GM12801 (cell line): ENCODE measurements around the gene LTBP2.

Source experiments
- CTCF ChIP-seq: IDR thresholded peaks from one replicate; pipeline ENCODE4 v1.5.1; 2011; ENCODE audit warnings: control low read depth; ENCODE audit not compliant: insufficient read length; ENCODE audit errors: extremely low read depth

The LTBP2 gene

GRCh38 chr14:74585406-74586335, 26.4 kb downstream of the LTBP2 start:
- TF ChIP-seq CTCF, result no peak

GRCh38 chr14:74584951-74585350, 27.1 kb downstream of the LTBP2 start:
- TF ChIP-seq CTCF, result no peak

- no peak for TF ChIP-seq CTCF
Observed at GRCh38 chr14:74583689-74584434, 28.2 kb downstream of the LTBP2 start.

- TF ChIP-seq CTCF, result no peak
Observed at GRCh38 chr14:74582910-74583581, 29.0 kb downstream of the LTBP2 start.

- TF ChIP-seq CTCF, result no peak
Observed at GRCh38 chr14:74580275-74580672, 31.8 kb downstream of the LTBP2 start.

DNA sequence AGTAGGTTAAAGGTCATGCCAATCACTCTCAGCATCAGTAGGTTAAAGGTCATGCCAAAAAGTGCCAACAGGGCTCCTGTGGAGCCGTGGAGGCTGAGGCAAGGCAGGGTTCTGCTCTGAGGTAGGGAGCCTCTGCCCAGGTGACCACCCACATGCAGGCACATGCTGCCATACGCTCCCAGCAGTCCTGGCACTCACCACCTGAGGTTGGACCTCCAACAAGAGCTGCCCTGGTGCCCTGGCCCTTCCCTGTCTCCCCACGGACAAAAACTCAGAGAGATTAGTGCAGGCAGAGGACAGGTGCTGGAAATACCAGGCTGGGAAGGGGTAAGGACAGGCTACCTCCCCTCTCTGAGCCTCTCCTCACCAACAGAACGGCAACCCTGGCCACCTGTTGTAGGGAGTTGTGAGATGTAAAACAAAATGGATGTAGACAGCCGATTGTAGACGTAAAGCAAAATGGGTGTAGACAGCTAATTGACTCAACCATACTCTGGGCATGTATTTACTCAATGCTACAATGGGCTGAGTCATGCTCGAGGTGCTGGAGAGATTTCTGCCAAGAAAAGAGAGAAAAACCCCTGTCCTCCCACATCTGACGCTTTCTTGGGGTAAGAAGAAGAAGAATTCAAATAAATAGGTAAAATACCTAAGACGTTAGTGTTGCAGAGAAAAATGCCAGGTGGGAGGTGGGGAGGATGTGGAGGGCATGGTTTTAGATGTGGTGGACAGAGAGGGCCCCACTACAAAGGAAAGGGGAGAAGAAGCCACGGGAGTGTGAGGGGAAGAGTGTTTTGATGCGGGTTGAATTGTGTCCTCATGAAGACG, 32.4 kb downstream of the LTBP2 start:
- TF ChIP-seq CTCF, result no peak
